Measurements from ENCODE around the gene DAGLB.
"Not testable (repeated sequence)": the region's sequence is repeated elsewhere in the genome, so short reads cannot be mapped to it uniquely, and the experiment has no call there.

The DAGLB gene

DNA sequence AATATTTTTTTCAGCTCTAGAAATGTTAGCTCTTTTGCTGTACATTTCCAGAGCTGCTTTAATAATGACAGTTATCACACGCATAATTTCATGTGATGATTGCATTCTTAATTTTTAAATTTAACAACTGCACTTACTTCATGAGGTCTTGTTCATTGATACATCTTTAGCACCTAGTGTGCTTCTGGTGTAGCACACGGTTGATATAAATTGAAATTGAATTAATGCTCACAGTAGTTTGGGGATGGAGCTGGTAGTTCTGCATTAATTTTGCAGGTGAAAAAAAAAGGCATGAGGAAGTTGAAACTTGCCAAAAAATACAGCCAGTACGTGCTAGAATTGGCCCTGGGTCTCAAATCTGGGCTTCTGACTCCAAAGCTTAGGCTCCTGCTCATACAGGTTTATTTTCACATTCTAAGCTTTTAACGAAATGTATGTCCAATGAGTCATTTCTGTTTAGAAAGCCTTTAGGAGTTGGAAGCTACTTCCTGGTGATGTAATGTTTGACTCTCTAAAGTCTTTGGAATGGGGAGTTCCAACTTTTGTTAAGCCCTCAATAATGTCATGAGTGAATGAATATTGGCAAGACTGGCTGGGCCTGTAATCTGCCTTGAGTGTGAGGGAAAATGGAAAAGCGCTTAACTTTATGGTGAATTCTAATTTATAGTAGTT is 62.5 kb downstream of the DAGLB start:
- H3K9ac ChIP-seq (ENCODE audit: low read length) = no peak overlapping the region
- no peaks in the 10 kb centered on the region for H3K9me2 ChIP-seq (replicated peaks; ENCODE audit: insufficient read depth, low read length)
- no peaks in the 10 kb centered on the region for H3K9me3 ChIP-seq (replicated peaks; ENCODE audit: insufficient read depth, low read length)
- TF ChIP-seq EZH2phosphoT487 (IDR thresholded peaks at IDR 0.05; ENCODE audit: low read length) (no peak), EZH2 (optimal IDR thresholded peaks at IDR 0.05; ENCODE audit: low read depth, low read length) (no peak)
- TF ChIP-seq, protein P1, sequence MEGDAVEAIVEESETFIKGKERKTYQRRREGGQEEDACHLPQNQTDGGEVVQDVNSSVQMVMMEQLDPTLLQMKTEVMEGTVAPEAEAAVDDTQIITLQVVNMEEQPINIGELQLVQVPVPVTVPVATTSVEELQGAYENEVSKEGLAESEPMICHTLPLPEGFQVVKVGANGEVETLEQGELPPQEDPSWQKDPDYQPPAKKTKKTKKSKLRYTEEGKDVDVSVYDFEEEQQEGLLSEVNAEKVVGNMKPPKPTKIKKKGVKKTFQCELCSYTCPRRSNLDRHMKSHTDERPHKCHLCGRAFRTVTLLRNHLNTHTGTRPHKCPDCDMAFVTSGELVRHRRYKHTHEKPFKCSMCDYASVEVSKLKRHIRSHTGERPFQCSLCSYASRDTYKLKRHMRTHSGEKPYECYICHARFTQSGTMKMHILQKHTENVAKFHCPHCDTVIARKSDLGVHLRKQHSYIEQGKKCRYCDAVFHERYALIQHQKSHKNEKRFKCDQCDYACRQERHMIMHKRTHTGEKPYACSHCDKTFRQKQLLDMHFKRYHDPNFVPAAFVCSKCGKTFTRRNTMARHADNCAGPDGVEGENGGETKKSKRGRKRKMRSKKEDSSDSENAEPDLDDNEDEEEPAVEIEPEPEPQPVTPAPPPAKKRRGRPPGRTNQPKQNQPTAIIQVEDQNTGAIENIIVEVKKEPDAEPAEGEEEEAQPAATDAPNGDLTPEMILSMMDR (IDR thresholded peaks at IDR 0.05; ENCODE audit: low read length) = no peak
- peaks cover 10% of the 10 kb centered on the region for H3K36me3 ChIP-seq (replicated peaks; ENCODE audit: insufficient read depth, low read length)
- no peak overlapping the region for H3K4me2 ChIP-seq (ENCODE audit: low read depth, low read length)
- no peak overlapping the region for H2AFZ ChIP-seq (ENCODE audit: low read length)
- no peaks in the 10 kb centered on the region for H3F3A ChIP-seq (ENCODE audit: insufficient read depth, low read length)
- no peak overlapping the region for H3K27ac ChIP-seq (ENCODE audit: low read length)
- peaks cover 100% of the 10 kb centered on the region for H3K79me2 ChIP-seq (ENCODE audit: low read length)
- peaks cover 5% of the 10 kb centered on the region; the same call in 1 of the 2 replicates for H3K4me1 ChIP-seq (ENCODE audit: low read length)
- DNase-seq = no peak
- no peaks in the 10 kb centered on the region for H3K27me3 ChIP-seq (replicated peaks; ENCODE audit: insufficient read depth, low read length)
- peaks cover 56% of the 10 kb centered on the region for H4K20me1 ChIP-seq (ENCODE audit: insufficient read depth, low read length)
- no peak overlapping the region for H3K4me3 ChIP-seq (ENCODE audit: low read length)

DNA sequence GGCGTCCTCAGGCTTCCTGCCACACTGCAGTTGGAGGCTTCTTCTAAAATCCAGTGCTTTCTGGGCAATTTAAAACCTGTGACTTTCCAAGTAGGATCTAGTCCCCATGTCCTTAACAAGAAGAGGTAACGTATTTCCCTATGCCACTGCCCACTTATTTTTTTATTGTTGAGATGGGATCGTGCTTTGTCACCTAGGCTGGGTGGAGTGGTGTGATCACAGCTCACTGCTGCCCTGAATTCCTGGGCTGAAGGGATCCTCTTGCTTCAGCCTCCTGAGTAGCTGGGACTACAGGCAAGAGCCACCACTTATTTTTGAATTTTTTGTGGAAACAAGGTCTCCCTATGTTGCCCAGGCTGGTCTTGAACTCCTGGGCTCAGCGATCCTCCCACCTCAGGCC is 63.4 kb downstream of the DAGLB start:
- Histone ChIP-seq H3K9ac (ENCODE audit: low read length) (no peak overlapping the region), H3K4me1 (ENCODE audit: low read length) (peaks cover 5% of the 10 kb centered on the region; the same call in 1 of the 2 replicates), H3K79me2 (ENCODE audit: low read length) (peaks cover 100% of the 10 kb centered on the region), H3K4me2 (ENCODE audit: low read depth, low read length) (no peak overlapping the region), H3K27me3 (replicated peaks; ENCODE audit: insufficient read depth, low read length) (no peaks in the 10 kb centered on the region), H3K9me2 (replicated peaks; ENCODE audit: insufficient read depth, low read length) (no peaks in the 10 kb centered on the region), H4K20me1 (ENCODE audit: insufficient read depth, low read length) (peaks cover 62% of the 10 kb centered on the region), H3K27ac (ENCODE audit: low read length) (no peak overlapping the region), H3K9me3 (replicated peaks; ENCODE audit: insufficient read depth, low read length) (no peaks in the 10 kb centered on the region), H3F3A (ENCODE audit: insufficient read depth, low read length) (no peaks in the 10 kb centered on the region), H3K36me3 (replicated peaks; ENCODE audit: insufficient read depth, low read length) (peaks cover 10% of the 10 kb centered on the region), H2AFZ (ENCODE audit: low read length) (no peak overlapping the region), H3K4me3 (ENCODE audit: low read length) (no peak overlapping the region)
- no peak for DNase-seq
- TF ChIP-seq, protein P1 (IDR thresholded peaks at IDR 0.05; ENCODE audit: low read length) = no peak
- TF ChIP-seq EZH2phosphoT487 (IDR thresholded peaks at IDR 0.05; ENCODE audit: low read length) (no peak), EZH2 (optimal IDR thresholded peaks at IDR 0.05; ENCODE audit: low read depth, low read length) (no peak)

DNA sequence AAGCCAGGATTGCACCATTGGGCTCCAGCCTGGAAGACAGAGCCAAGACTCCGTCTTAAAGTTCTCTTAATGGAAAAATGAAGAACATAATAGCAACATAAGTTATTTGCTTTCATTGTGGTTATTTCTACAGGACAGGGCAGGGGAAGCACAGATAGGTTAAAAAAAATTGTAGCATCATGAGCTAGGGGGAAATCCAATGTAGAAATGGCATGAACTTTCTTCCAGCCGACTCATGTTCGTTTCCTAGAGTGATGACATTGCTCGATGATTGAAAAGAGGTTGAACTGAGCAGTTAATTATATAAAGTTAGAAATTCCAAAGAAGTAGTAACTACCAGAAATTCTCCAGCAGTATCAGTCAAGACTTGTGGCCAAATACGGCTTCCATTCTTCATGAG is 64.9 kb downstream of the DAGLB start:
- no peak overlapping the region for H2AFZ ChIP-seq (ENCODE audit: low read length)
- DNase-seq = no peak
- peaks cover 4% of the 10 kb centered on the region for H3K36me3 ChIP-seq (replicated peaks; ENCODE audit: insufficient read depth, low read length)
- no peak overlapping the region for H3K27ac ChIP-seq (ENCODE audit: low read length)
- no peaks in the 10 kb centered on the region for H3F3A ChIP-seq (ENCODE audit: insufficient read depth, low read length)
- H3K4me2 ChIP-seq (ENCODE audit: low read depth, low read length) = no peak overlapping the region
- peaks cover 100% of the 10 kb centered on the region for H3K79me2 ChIP-seq (ENCODE audit: low read length)
- no peak overlapping the region for H3K4me3 ChIP-seq (ENCODE audit: low read length)
- H3K4me1 ChIP-seq (ENCODE audit: low read length) = peaks cover 5% of the 10 kb centered on the region; the same call in 1 of the 2 replicates
- no peak for TF ChIP-seq EZH2 (optimal IDR thresholded peaks at IDR 0.05; ENCODE audit: low read depth, low read length)
- no peak for TF ChIP-seq EZH2phosphoT487 (IDR thresholded peaks at IDR 0.05; ENCODE audit: low read length)
- TF ChIP-seq, protein P1 (IDR thresholded peaks at IDR 0.05; ENCODE audit: low read length) = no peak
- no peak overlapping the region for H3K9ac ChIP-seq (ENCODE audit: low read length)
- H3K27me3 ChIP-seq (replicated peaks; ENCODE audit: insufficient read depth, low read length) = no peaks in the 10 kb centered on the region
- H3K9me2 ChIP-seq (replicated peaks; ENCODE audit: insufficient read depth, low read length) = no peaks in the 10 kb centered on the region
- H4K20me1 ChIP-seq (ENCODE audit: insufficient read depth, low read length) = peaks cover 58% of the 10 kb centered on the region
- no peaks in the 10 kb centered on the region for H3K9me3 ChIP-seq (replicated peaks; ENCODE audit: insufficient read depth, low read length)

DNA sequence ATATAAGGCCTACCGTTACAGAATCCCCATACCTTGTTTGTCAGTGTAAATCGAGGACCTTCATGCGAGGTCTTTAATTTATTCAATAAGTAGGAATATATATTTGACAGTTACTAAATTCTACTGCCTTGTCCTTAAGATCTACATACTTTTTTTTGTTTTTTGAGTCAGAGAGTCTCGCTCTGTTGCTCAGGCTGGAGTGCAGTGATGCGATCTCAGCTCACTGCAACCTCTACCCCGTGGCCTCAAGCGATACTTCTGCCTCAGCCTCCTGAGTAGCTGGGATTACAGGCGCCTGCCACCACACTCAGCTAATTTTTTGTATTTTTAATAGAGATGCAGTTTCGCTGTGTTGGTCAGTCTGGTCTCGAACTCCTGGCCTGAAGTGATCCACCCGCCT is 65.9 kb downstream of the DAGLB start:
- H3K79me2 ChIP-seq (ENCODE audit: low read length) = peaks cover 100% of the 10 kb centered on the region
- not testable (repeated sequence) for H3K9me3 ChIP-seq (replicated peaks; ENCODE audit: insufficient read depth, low read length); H3K27me3 ChIP-seq (replicated peaks; ENCODE audit: insufficient read depth, low read length); H3F3A ChIP-seq (ENCODE audit: insufficient read depth, low read length); H2AFZ ChIP-seq (ENCODE audit: low read length); H3K9me2 ChIP-seq (replicated peaks; ENCODE audit: insufficient read depth, low read length); H3K36me3 ChIP-seq (replicated peaks; ENCODE audit: insufficient read depth, low read length); H3K4me3 ChIP-seq (ENCODE audit: low read length); H3K27ac ChIP-seq (ENCODE audit: low read length); DNase-seq; H3K4me1 ChIP-seq (ENCODE audit: low read length); H3K4me2 ChIP-seq (ENCODE audit: low read depth, low read length); H3K9ac ChIP-seq (ENCODE audit: low read length)
- H4K20me1 ChIP-seq (ENCODE audit: insufficient read depth, low read length) = peaks cover 60% of the 10 kb centered on the region
